Measurements from ENCODE around the gene ATP5PD.

GRCh38 chr17:75011401-75012095 is 35.2 kb downstream of the ATP5PD start:
- TF ChIP-seq, protein P1, sequence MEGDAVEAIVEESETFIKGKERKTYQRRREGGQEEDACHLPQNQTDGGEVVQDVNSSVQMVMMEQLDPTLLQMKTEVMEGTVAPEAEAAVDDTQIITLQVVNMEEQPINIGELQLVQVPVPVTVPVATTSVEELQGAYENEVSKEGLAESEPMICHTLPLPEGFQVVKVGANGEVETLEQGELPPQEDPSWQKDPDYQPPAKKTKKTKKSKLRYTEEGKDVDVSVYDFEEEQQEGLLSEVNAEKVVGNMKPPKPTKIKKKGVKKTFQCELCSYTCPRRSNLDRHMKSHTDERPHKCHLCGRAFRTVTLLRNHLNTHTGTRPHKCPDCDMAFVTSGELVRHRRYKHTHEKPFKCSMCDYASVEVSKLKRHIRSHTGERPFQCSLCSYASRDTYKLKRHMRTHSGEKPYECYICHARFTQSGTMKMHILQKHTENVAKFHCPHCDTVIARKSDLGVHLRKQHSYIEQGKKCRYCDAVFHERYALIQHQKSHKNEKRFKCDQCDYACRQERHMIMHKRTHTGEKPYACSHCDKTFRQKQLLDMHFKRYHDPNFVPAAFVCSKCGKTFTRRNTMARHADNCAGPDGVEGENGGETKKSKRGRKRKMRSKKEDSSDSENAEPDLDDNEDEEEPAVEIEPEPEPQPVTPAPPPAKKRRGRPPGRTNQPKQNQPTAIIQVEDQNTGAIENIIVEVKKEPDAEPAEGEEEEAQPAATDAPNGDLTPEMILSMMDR (IDR thresholded peaks at IDR 0.05; ENCODE audit: insufficient read depth, low read depth, low read length): no peak
- no peak for TF ChIP-seq EZH2 (IDR thresholded peaks at IDR 0.05; ENCODE audit: insufficient read depth, low read length)

Data from astrocyte (in vitro differentiated cells and primary cell).